ENCODE data around the gene ST7.
"Not testable (repeated sequence)": the region's sequence is repeated elsewhere in the genome, so short reads cannot be mapped to it uniquely, and the experiment has no call there.

The ST7 gene

DNA sequence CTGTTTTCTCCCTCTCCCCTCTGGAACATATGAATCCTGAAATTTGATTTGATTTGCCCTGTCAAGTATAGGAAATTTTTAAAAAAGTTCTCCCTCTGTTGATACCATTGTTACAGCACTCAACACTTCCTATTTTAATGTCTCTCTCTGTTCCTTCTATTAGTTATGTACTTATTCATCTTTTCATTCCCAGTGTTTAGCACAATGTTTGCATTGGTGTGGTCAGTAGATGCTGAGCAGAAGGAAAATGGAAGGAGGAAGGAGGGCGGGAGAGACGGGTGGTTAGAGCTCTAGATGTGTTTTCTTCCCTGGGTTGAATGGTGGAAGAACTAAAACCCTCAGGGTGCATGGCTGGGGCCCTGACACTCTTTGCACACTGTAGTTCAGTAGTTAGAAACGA is 290.1 kb downstream of the ST7 start:
- ChIA-PET POLR2A (no interaction called here), CTCF (interaction anchor here (0.7 kb wide), 1 partner anchor 15 kb away, joined by 3 read pairs; no protein-coding TSS in a partner anchor)
- DNase-seq (ENCODE audit: extremely low spot score) = no peak
- TF ChIP-seq HDGF (IDR thresholded peaks at IDR 0.05; ENCODE audit: borderline replicate concordance) (no peak), FOXM1 (IDR thresholded peaks at IDR 0.05; ENCODE audit: borderline replicate concordance) (no peak), ARNT (IDR thresholded peaks at IDR 0.05) (no peak), ZNF384 (IDR thresholded peaks at IDR 0.05) (no peak), BHLHE40 (IDR thresholded peaks at IDR 0.05; ENCODE audit: borderline replicate concordance) (no peak), NFRKB (IDR thresholded peaks at IDR 0.05) (no peak), LEF1 (IDR thresholded peaks at IDR 0.05; ENCODE audit: borderline replicate concordance) (no peak), FOXA1 (IDR thresholded peaks at IDR 0.05) (no peak), TARDBP (IDR thresholded peaks at IDR 0.05) (no peak), SUZ12 (IDR thresholded peaks at IDR 0.05) (no peak), L3MBTL2 (conservative IDR thresholded peaks at IDR 0.05) (no peak)
- TF ChIP-seq, protein P1, sequence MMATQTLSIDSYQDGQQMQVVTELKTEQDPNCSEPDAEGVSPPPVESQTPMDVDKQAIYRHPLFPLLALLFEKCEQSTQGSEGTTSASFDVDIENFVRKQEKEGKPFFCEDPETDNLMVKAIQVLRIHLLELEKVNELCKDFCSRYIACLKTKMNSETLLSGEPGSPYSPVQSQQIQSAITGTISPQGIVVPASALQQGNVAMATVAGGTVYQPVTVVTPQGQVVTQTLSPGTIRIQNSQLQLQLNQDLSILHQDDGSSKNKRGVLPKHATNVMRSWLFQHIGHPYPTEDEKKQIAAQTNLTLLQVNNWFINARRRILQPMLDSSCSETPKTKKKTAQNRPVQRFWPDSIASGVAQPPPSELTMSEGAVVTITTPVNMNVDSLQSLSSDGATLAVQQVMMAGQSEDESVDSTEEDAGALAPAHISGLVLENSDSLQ (IDR thresholded peaks at IDR 0.05) = no peak

DNA sequence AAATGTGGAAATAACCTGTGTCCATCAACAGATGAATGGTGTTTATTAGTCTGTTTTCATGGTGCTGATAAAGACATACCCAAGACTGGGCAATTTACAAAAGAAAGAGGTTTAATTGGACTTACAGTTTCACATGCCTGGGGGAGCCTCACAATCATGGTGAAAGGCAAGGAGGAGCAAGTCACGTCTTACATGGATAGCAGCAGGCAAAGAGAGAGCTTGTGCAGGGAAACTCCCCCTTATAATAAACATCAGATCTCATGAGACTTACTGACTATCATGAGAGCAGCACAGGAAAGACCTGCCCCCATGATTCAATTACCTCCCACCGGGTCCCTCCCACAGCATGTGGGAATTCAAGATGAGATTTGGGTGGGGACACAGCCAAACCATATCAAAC is 292.4 kb downstream of the ST7 start:
- POLR2A ChIA-PET; DNase-seq (ENCODE audit: extremely low spot score); CTCF ChIA-PET: not testable (repeated sequence)

- POLR2A ChIA-PET = no interaction called here
- CTCF ChIA-PET = no interaction called here
- TF ChIP-seq ARNT (IDR thresholded peaks at IDR 0.05) (no peak), ZNF384 (IDR thresholded peaks at IDR 0.05) (no peak), HDGF (IDR thresholded peaks at IDR 0.05; ENCODE audit: borderline replicate concordance) (no peak), FOXA1 (IDR thresholded peaks at IDR 0.05) (no peak), FOXK2 (IDR thresholded peaks at IDR 0.05) (no peak), BHLHE40 (IDR thresholded peaks at IDR 0.05; ENCODE audit: borderline replicate concordance) (no peak), SP1 (IDR thresholded peaks at IDR 0.05) (no peak), CTBP1 (IDR thresholded peaks at IDR 0.05; ENCODE audit: borderline replicate concordance) (no peak), ELF4 (IDR thresholded peaks at IDR 0.05) (no peak), SUZ12 (IDR thresholded peaks at IDR 0.05) (no peak), NFRKB (IDR thresholded peaks at IDR 0.05) (no peak), LEF1 (IDR thresholded peaks at IDR 0.05; ENCODE audit: borderline replicate concordance) (no peak), L3MBTL2 (conservative IDR thresholded peaks at IDR 0.05) (no peak), FOXM1 (IDR thresholded peaks at IDR 0.05; ENCODE audit: borderline replicate concordance) (no peak), TARDBP (IDR thresholded peaks at IDR 0.05) (no peak)
- TF ChIP-seq, protein P1 (IDR thresholded peaks at IDR 0.05) = no peak
- no peak for DNase-seq (ENCODE audit: extremely low spot score)
Measured at GRCh38 chr7:117247809-117248208, 294.5 kb downstream of the ST7 start.

- ChIA-PET CTCF (no interaction called here), POLR2A (no interaction called here)
- TF ChIP-seq ARNT (IDR thresholded peaks at IDR 0.05) (no peak), NFRKB (IDR thresholded peaks at IDR 0.05) (no peak), FOXM1 (IDR thresholded peaks at IDR 0.05; ENCODE audit: borderline replicate concordance) (no peak), ZNF384 (IDR thresholded peaks at IDR 0.05) (no peak), LEF1 (IDR thresholded peaks at IDR 0.05; ENCODE audit: borderline replicate concordance) (no peak), SUZ12 (IDR thresholded peaks at IDR 0.05) (no peak), BHLHE40 (IDR thresholded peaks at IDR 0.05; ENCODE audit: borderline replicate concordance) (no peak), HDGF (IDR thresholded peaks at IDR 0.05; ENCODE audit: borderline replicate concordance) (no peak), L3MBTL2 (conservative IDR thresholded peaks at IDR 0.05) (no peak), TARDBP (IDR thresholded peaks at IDR 0.05) (no peak), CTBP1 (IDR thresholded peaks at IDR 0.05; ENCODE audit: borderline replicate concordance) (no peak), ELF4 (IDR thresholded peaks at IDR 0.05) (no peak), SP1 (IDR thresholded peaks at IDR 0.05) (no peak), FOXA1 (IDR thresholded peaks at IDR 0.05) (no peak), FOXK2 (IDR thresholded peaks at IDR 0.05) (no peak)
- TF ChIP-seq, protein P1 (IDR thresholded peaks at IDR 0.05) = no peak
- no peak for DNase-seq (ENCODE audit: extremely low spot score)
Measured at GRCh38 chr7:117248829-117249228, 295.5 kb downstream of the ST7 start.

DNA sequence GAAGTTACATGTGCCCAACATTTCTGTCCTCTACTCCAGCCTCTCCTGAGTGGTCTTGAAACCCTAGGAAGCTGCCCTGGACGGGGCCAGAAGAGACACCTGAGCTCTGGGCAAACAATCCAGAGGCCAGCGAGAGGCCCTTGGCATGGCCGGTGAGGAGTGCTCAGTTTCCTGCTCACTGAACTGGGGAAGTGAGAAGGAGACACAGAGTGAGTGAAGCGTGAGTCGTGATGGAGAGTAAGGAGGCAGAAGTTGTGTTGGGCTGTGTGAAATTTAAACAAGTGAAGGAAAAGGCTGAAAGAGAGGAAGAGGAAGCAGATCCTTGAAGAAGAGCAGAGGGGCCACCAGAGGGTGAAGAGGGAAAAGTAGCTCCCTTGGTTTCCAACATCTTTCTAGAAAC is 296.4 kb downstream of the ST7 start:
- DNase-seq (ENCODE audit: extremely low spot score) = no peak
- TF ChIP-seq L3MBTL2 (conservative IDR thresholded peaks at IDR 0.05) (no peak), TARDBP (IDR thresholded peaks at IDR 0.05) (no peak), ZNF384 (IDR thresholded peaks at IDR 0.05) (no peak), BHLHE40 (IDR thresholded peaks at IDR 0.05; ENCODE audit: borderline replicate concordance) (no peak)
- TF ChIP-seq, protein P1 (IDR thresholded peaks at IDR 0.05) = no peak
- ChIA-PET POLR2A (no interaction called here), CTCF (no interaction called here)

- CTCF ChIA-PET = no interaction called here
- no peak for DNase-seq (ENCODE audit: extremely low spot score)
- POLR2A ChIA-PET = no interaction called here
- no peak for TF ChIP-seq SP1 (IDR thresholded peaks at IDR 0.05)
- no peak for TF ChIP-seq ZNF384 (IDR thresholded peaks at IDR 0.05)
- TF ChIP-seq L3MBTL2 (conservative IDR thresholded peaks at IDR 0.05) = no peak
- TF ChIP-seq SUZ12 (IDR thresholded peaks at IDR 0.05) = no peak
- TF ChIP-seq ARNT (IDR thresholded peaks at IDR 0.05) = no peak
- TF ChIP-seq BHLHE40 (IDR thresholded peaks at IDR 0.05; ENCODE audit: borderline replicate concordance) = no peak
- no peak for TF ChIP-seq FOXK2 (IDR thresholded peaks at IDR 0.05)
- TF ChIP-seq HDGF (IDR thresholded peaks at IDR 0.05; ENCODE audit: borderline replicate concordance) = no peak
- TF ChIP-seq, protein P1 (IDR thresholded peaks at IDR 0.05) = no peak
- no peak for TF ChIP-seq FOXA1 (IDR thresholded peaks at IDR 0.05)
- TF ChIP-seq TARDBP (IDR thresholded peaks at IDR 0.05) = no peak
- no peak for TF ChIP-seq ELF4 (IDR thresholded peaks at IDR 0.05)
- TF ChIP-seq NFRKB (IDR thresholded peaks at IDR 0.05) = no peak
- no peak for TF ChIP-seq FOXM1 (IDR thresholded peaks at IDR 0.05; ENCODE audit: borderline replicate concordance)
- TF ChIP-seq CTBP1 (IDR thresholded peaks at IDR 0.05; ENCODE audit: borderline replicate concordance) = no peak
- TF ChIP-seq LEF1 (IDR thresholded peaks at IDR 0.05; ENCODE audit: borderline replicate concordance) = no peak
Measured at GRCh38 chr7:117250245-117250644, 296.9 kb downstream of the ST7 start.

Data from HEK293T (cell line).